Measurements from ENCODE around the gene STK25. TPM values are rescaled to one million over a fixed set of nuclear protein-coding genes. Genes with fewer than 3 reads are reported as not detected.

Gene STK25
- total and polyA plus RNA-seq, 2 experiments from 2014 or later = 183 to 192 TPM

- DNase-seq (ENCODE audit: low spot score) = no peak
- Histone ChIP-seq H3K4me2 (peak overlapping the region; percentile 44), H3K9me3 (ENCODE audit: low read depth) (peaks cover 3% of the 10 kb centered on the region), H3K27me3 (no peaks in the 10 kb centered on the region), H2AFZ (no peak overlapping the region), H3K9me2 (replicated peaks; ENCODE audit: insufficient read depth) (no peaks in the 10 kb centered on the region), H3K79me2 (no peaks in the 10 kb centered on the region), H3K36me3 (replicated peaks; ENCODE audit: insufficient read depth, low read depth) (no peaks in the 10 kb centered on the region), H3K27ac (no peak overlapping the region), H4K20me1 (ENCODE audit: insufficient read depth, poor library complexity, severe bottlenecking) (no peaks in the 10 kb centered on the region), H3K4me1 (ENCODE audit: insufficient read depth) (peaks cover 21% of the 10 kb centered on the region), H3K4me3 (no peak overlapping the region)
- WGBS (ENCODE audit: low lambda C conversion rate, missing lambda C conversion rate) = 77% methylated on average over 33 of the region's 33 CpGs
- TF ChIP-seq CTCF (IDR thresholded peaks at IDR 0.05; ENCODE audit: poor library complexity) (no peak), EZH2 (IDR thresholded peaks at IDR 0.05; ENCODE audit: borderline replicate concordance) (no peak), EZH2phosphoT487 (IDR thresholded peaks at IDR 0.05; ENCODE audit: low read depth, severe bottlenecking, unreplicated experiment) (no peak)
Measured at GRCh38 chr2:241551998-241552737, 43.8 kb upstream of the STK25 start.

- Histone ChIP-seq H3K4me2 (peak overlapping the region; percentile 44), H3K4me3 (no peak overlapping the region), H3K27me3 (no peaks in the 10 kb centered on the region), H3K79me2 (no peaks in the 10 kb centered on the region), H3K27ac (peak overlapping the region; percentile 55), H4K20me1 (ENCODE audit: insufficient read depth, poor library complexity, severe bottlenecking) (no peaks in the 10 kb centered on the region), H3K9me2 (replicated peaks; ENCODE audit: insufficient read depth) (no peaks in the 10 kb centered on the region), H2AFZ (no peak overlapping the region), H3K9me3 (ENCODE audit: low read depth) (peaks cover 2% of the 10 kb centered on the region), H3K36me3 (replicated peaks; ENCODE audit: insufficient read depth, low read depth) (no peaks in the 10 kb centered on the region), H3K4me1 (ENCODE audit: insufficient read depth) (peaks cover 27% of the 10 kb centered on the region)
- no peak for DNase-seq (ENCODE audit: low spot score)
- 78% methylated on average over 8 of the region's 12 CpGs for WGBS (ENCODE audit: low lambda C conversion rate, missing lambda C conversion rate)
- TF ChIP-seq EZH2 (IDR thresholded peaks at IDR 0.05; ENCODE audit: borderline replicate concordance) (no peak), EZH2phosphoT487 (IDR thresholded peaks at IDR 0.05; ENCODE audit: low read depth, severe bottlenecking, unreplicated experiment) (no peak), CTCF (IDR thresholded peaks at IDR 0.05; ENCODE audit: poor library complexity) (no peak)
Measured at GRCh38 chr2:241551599-241551997, 43.2 kb upstream of the STK25 start.

GRCh38 chr2:241550616-241551580 is 42.5 kb upstream of the STK25 start:
- WGBS (ENCODE audit: low lambda C conversion rate, missing lambda C conversion rate) = 88% methylated on average over 21 of the region's 21 CpGs
- Histone ChIP-seq H3K4me1 (ENCODE audit: insufficient read depth) (peaks cover 28% of the 10 kb centered on the region), H3K79me2 (no peaks in the 10 kb centered on the region), H3K4me3 (no peak overlapping the region), H3K4me2 (peak overlapping the region; percentile 44), H3K36me3 (replicated peaks; ENCODE audit: insufficient read depth, low read depth) (no peaks in the 10 kb centered on the region), H2AFZ (no peak overlapping the region), H3K9me2 (replicated peaks; ENCODE audit: insufficient read depth) (no peaks in the 10 kb centered on the region), H3K27ac (peak overlapping the region; percentile 55), H3K27me3 (no peaks in the 10 kb centered on the region), H3K9me3 (ENCODE audit: low read depth) (no peaks in the 10 kb centered on the region), H4K20me1 (ENCODE audit: insufficient read depth, poor library complexity, severe bottlenecking) (no peaks in the 10 kb centered on the region)
- no peak for DNase-seq (ENCODE audit: low spot score)
- TF ChIP-seq EZH2phosphoT487 (IDR thresholded peaks at IDR 0.05; ENCODE audit: low read depth, severe bottlenecking, unreplicated experiment) = no peak
- TF ChIP-seq EZH2 (IDR thresholded peaks at IDR 0.05; ENCODE audit: borderline replicate concordance) = no peak
- no peak for TF ChIP-seq CTCF (IDR thresholded peaks at IDR 0.05; ENCODE audit: poor library complexity)
